Measurements from ENCODE around the gene DGKI.

The DGKI gene

GRCh38 chr7:137408126-137408525, 438.6 kb downstream of the DGKI start:
- no peaks in the 10 kb centered on the region for H3K36me3 ChIP-seq (ENCODE audit: insufficient read depth, low read length)
- no peak overlapping the region for H3K4me3 ChIP-seq (ENCODE audit: low read depth in 1 of 2, low read length in 2 of 2)
- no peak overlapping the region for H3K27ac ChIP-seq (ENCODE audit: low read depth, low read length)
- no peaks in the 10 kb centered on the region for H3K27me3 ChIP-seq (ENCODE audit: control insufficient read depth in 1 of 2, insufficient read depth in 2 of 2, low read length in 2 of 2)
- H3K9me3 ChIP-seq (ENCODE audit: low read length) = no peaks in the 10 kb centered on the region
- H3K9ac ChIP-seq (ENCODE audit: low read length) = no peak overlapping the region
- no peaks in the 10 kb centered on the region for H3K4me1 ChIP-seq (ENCODE audit: insufficient read depth, low read length)

DNA sequence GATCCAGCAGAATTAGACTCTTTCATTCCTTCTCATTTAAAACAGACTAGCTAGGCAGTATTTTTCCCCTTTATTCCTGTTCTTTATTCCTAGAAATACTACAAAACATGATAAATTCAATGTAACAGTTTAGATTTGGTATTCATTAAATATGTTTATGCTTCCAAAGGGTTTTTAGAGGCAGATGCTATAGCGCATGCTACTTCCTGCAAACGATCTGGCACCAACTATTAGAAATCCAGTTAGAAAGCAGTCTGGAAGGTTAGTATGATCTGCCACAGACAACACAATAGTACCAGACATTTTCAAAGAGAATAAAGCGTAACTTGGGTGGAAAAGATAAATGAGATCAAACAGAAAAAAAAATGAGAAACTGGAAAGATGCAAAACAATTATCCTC, 439.7 kb downstream of the DGKI start:
- no peaks in the 10 kb centered on the region for H3K9me3 ChIP-seq (ENCODE audit: low read length)
- no peaks in the 10 kb centered on the region for H3K27me3 ChIP-seq (ENCODE audit: control insufficient read depth in 1 of 2, insufficient read depth in 2 of 2, low read length in 2 of 2)
- H3K27ac ChIP-seq (ENCODE audit: low read depth, low read length) = no peak overlapping the region
- H3K4me3 ChIP-seq (ENCODE audit: low read depth in 1 of 2, low read length in 2 of 2) = no peak overlapping the region
- no peak overlapping the region for H3K9ac ChIP-seq (ENCODE audit: low read length)
- H3K36me3 ChIP-seq (ENCODE audit: insufficient read depth, low read length) = no peaks in the 10 kb centered on the region
- H3K4me1 ChIP-seq (ENCODE audit: insufficient read depth, low read length) = no peaks in the 10 kb centered on the region

GRCh38 chr7:137404660-137405317, 442.0 kb downstream of the DGKI start:
- Histone ChIP-seq H3K27ac (ENCODE audit: low read depth, low read length) (no peak overlapping the region), H3K9ac (ENCODE audit: low read length) (no peak overlapping the region), H3K27me3 (ENCODE audit: control insufficient read depth in 1 of 2, insufficient read depth in 2 of 2, low read length in 2 of 2) (no peaks in the 10 kb centered on the region), H3K36me3 (ENCODE audit: insufficient read depth, low read length) (no peaks in the 10 kb centered on the region), H3K4me1 (ENCODE audit: insufficient read depth, low read length) (no peaks in the 10 kb centered on the region), H3K9me3 (ENCODE audit: low read length) (no peaks in the 10 kb centered on the region), H3K4me3 (ENCODE audit: low read depth in 1 of 2, low read length in 2 of 2) (no peak overlapping the region)

- no peak overlapping the region for H3K27ac ChIP-seq (ENCODE audit: low read depth, low read length)
- H3K36me3 ChIP-seq (ENCODE audit: insufficient read depth, low read length) = no peaks in the 10 kb centered on the region
- no peak overlapping the region for H3K4me3 ChIP-seq (ENCODE audit: low read depth in 1 of 2, low read length in 2 of 2)
- H3K27me3 ChIP-seq (ENCODE audit: control insufficient read depth in 1 of 2, insufficient read depth in 2 of 2, low read length in 2 of 2) = no peaks in the 10 kb centered on the region
- no peaks in the 10 kb centered on the region for H3K9me3 ChIP-seq (ENCODE audit: low read length)
- no peaks in the 10 kb centered on the region for H3K4me1 ChIP-seq (ENCODE audit: insufficient read depth, low read length)
- H3K9ac ChIP-seq (ENCODE audit: low read length) = no peak overlapping the region
These were observed 443.4 kb downstream of the DGKI start for GRCh38 chr7:137403353-137403695.

DNA sequence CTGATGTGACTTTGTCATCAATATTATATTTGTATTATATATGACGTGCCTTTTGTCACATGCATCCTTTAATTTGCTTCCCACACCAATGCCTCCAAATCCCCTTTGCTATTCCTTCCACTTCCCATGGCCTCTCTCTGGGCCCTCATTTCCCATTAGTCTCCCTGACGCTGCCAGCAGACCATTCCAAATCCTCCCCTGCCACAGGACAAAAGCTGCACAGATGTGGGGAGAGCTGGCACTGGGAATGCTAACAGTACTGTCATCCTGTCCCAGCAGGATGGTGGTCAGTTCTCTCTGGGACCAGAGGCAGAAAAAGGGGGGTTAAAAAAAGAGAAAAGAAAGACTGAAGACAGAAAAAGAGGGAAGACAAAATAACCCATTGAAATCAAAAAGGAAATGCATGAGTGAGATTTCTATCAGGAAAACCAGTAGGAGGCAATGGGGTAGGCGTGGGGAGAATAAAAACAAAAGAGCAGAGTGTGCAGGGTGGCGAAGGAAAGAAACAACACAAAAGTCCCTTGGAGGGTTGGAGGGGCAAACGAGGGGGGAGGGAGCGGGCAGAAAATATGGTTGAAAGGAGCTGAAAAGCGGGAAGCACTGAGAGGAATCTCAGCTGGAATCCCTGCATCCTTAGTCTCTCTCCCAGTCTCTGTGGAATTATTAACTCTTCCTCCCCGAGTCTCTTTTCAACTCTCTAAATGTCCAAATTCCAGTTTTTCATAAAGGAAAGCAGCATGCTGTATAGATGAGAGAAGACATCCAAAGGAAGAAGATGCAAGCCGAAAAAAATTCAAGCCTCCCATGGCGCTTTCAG, 444.0 kb downstream of the DGKI start:
- no peaks in the 10 kb centered on the region for H3K27me3 ChIP-seq (ENCODE audit: control insufficient read depth in 1 of 2, insufficient read depth in 2 of 2, low read length in 2 of 2)
- no peaks in the 10 kb centered on the region for H3K9me3 ChIP-seq (ENCODE audit: low read length)
- no peak overlapping the region for H3K4me3 ChIP-seq (ENCODE audit: low read depth in 1 of 2, low read length in 2 of 2)
- H3K9ac ChIP-seq (ENCODE audit: low read length) = no peak overlapping the region
- H3K36me3 ChIP-seq (ENCODE audit: insufficient read depth, low read length) = no peaks in the 10 kb centered on the region
- no peak overlapping the region for H3K27ac ChIP-seq (ENCODE audit: low read depth, low read length)
- H3K4me1 ChIP-seq (ENCODE audit: insufficient read depth, low read length) = no peaks in the 10 kb centered on the region

DNA sequence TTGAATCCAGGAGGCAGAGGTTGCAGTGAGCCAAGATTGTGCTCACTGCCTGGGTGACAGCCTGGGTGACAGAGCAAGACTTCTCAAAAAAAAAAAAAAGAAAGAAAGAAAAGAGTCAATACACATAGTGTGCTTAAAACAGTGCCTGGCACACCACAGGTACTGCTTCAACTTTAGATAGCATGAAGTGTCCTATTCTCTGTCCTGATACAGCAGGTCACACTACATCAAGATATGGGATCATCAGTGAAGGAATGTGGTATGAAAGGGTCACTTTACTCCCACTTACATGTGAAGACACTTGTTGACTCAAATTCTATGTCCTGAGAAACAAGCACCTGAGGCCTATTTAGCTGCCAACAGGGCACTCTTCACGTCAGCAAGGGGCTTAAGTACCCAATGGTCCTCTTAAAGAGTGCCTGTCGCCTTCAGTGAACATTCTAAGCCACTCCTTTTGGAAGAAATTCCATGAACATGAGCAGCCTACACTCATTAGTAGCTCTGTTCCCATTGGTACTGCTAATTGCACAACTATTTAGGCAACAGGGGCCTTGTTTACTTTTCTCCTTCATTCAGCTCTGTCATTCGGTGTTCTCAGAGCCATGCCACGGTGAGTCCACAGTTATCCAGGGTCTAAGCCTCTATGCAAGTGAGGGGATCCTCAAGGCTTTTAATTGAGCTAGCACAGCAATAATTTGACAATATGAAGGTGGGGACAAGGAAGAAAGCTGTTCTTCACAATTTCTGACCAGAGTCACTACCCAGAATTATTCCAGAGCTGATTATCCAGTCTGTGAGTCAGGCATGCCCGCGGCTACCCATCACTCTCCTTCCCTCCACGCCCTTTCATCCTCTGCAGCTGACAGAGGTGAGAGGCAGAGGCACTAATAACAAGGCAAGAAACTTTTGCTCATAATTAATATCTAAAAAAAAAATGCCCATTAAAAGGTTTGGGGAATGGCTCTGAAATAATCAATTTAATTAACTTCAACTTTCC, 446.6 kb downstream of the DGKI start:
- Histone ChIP-seq H3K27ac (ENCODE audit: low read depth, low read length) (no peak overlapping the region), H3K27me3 (ENCODE audit: control insufficient read depth in 1 of 2, insufficient read depth in 2 of 2, low read length in 2 of 2) (no peaks in the 10 kb centered on the region), H3K36me3 (ENCODE audit: insufficient read depth, low read length) (no peaks in the 10 kb centered on the region), H3K4me1 (ENCODE audit: insufficient read depth, low read length) (no peaks in the 10 kb centered on the region), H3K9me3 (ENCODE audit: low read length) (no peaks in the 10 kb centered on the region), H3K4me3 (ENCODE audit: low read depth in 1 of 2, low read length in 2 of 2) (no peak overlapping the region), H3K9ac (ENCODE audit: low read length) (no peak overlapping the region)

DNA sequence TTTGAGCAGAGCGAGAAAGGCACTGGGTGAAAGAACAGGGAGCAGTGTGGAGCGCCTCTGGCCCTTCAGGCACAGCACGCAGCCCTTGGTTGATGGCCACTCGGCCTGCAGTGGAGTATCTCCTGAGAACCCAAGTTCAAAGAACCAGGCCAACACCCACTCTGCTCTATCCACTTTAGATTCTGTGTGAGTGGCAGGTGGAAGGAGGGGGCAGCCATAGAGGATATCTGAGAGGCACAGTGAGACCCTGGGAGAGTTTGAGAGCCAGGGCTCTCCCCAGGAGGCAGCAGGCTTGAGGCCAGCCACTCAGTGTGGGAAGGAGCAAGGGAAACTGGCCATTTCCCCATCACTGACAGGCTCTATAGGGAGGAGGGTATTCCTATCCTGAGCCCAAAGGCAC, 450.7 kb downstream of the DGKI start:
- Histone ChIP-seq H3K36me3 (ENCODE audit: insufficient read depth, low read length) (no peaks in the 10 kb centered on the region), H3K9ac (ENCODE audit: low read length) (no peak overlapping the region)

GRCh38 chr7:137395420-137395819, 451.4 kb downstream of the DGKI start:
- no peaks in the 10 kb centered on the region for H3K27me3 ChIP-seq (ENCODE audit: control insufficient read depth in 1 of 2, insufficient read depth in 2 of 2, low read length in 2 of 2)
- H3K27ac ChIP-seq (ENCODE audit: low read depth, low read length) = no peak overlapping the region
- no peak overlapping the region for H3K9ac ChIP-seq (ENCODE audit: low read length)
- H3K4me3 ChIP-seq (ENCODE audit: low read depth in 1 of 2, low read length in 2 of 2) = no peak overlapping the region
- H3K4me1 ChIP-seq (ENCODE audit: insufficient read depth, low read length) = no peaks in the 10 kb centered on the region
- no peaks in the 10 kb centered on the region for H3K9me3 ChIP-seq (ENCODE audit: low read length)
- H3K36me3 ChIP-seq (ENCODE audit: insufficient read depth, low read length) = no peaks in the 10 kb centered on the region

More for the DNA sequence above, 450.7 kb downstream of the DGKI start:
- H3K4me1 ChIP-seq (ENCODE audit: insufficient read depth, low read length) = no peaks in the 10 kb centered on the region
- no peak overlapping the region for H3K4me3 ChIP-seq (ENCODE audit: low read depth in 1 of 2, low read length in 2 of 2)
- H3K9me3 ChIP-seq (ENCODE audit: low read length) = no peaks in the 10 kb centered on the region
- no peaks in the 10 kb centered on the region for H3K27me3 ChIP-seq (ENCODE audit: control insufficient read depth in 1 of 2, insufficient read depth in 2 of 2, low read length in 2 of 2)
- no peak overlapping the region for H3K27ac ChIP-seq (ENCODE audit: low read depth, low read length)

DNA sequence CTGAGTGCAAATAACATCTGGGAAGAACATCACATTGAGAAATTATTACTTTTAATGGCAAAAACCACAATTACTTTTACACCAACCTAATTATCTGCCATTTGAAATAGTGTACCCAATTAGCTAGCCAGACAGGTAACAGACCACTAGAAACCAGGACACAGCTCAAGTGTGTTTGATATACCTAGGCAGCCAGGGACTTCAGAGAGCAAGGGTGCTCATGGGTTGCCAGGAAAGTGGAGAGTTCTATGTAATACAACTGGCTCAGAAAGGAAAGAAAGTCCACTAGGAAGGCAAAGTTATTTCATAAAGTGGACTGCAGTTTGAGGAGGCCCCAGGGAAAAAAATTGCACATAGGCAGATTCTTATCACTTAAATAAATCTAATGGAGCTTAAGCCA, 453.2 kb downstream of the DGKI start:
- Histone ChIP-seq H3K4me1 (ENCODE audit: insufficient read depth, low read length) (no peaks in the 10 kb centered on the region), H3K4me3 (ENCODE audit: low read depth in 1 of 2, low read length in 2 of 2) (no peak overlapping the region), H3K9ac (ENCODE audit: low read length) (no peak overlapping the region), H3K9me3 (ENCODE audit: low read length) (no peaks in the 10 kb centered on the region), H3K27me3 (ENCODE audit: control insufficient read depth in 1 of 2, insufficient read depth in 2 of 2, low read length in 2 of 2) (no peaks in the 10 kb centered on the region), H3K36me3 (ENCODE audit: insufficient read depth, low read length) (no peaks in the 10 kb centered on the region), H3K27ac (ENCODE audit: low read depth, low read length) (no peak overlapping the region)

DNA sequence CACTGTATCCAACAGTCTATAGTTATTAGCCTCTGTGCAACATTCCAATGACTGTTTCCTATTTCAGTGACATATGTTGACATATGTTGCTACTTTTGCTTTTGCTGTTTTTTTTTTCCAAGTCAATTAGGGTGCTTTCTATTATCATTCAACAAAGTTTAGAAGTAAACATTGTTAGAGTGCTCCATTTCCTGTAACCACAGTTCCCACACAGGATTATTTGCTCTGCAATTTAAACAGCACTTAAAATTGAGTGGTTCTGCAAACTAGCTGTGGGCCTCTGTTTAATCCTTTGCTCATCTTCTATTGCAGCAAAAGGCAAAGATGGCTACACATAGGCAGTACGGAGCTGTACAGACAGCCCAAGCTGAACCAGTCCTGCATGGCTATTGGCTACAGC, 456.7 kb downstream of the DGKI start:
- Histone ChIP-seq H3K4me1 (ENCODE audit: insufficient read depth, low read length) (no peaks in the 10 kb centered on the region), H3K36me3 (ENCODE audit: insufficient read depth, low read length) (no peaks in the 10 kb centered on the region), H3K27ac (ENCODE audit: low read depth, low read length) (no peak overlapping the region), H3K27me3 (ENCODE audit: control insufficient read depth in 1 of 2, insufficient read depth in 2 of 2, low read length in 2 of 2) (no peaks in the 10 kb centered on the region), H3K4me3 (ENCODE audit: low read depth in 1 of 2, low read length in 2 of 2) (no peak overlapping the region), H3K9me3 (ENCODE audit: low read length) (no peaks in the 10 kb centered on the region), H3K9ac (ENCODE audit: low read length) (no peak overlapping the region)

GRCh38 chr7:137388916-137389315, 457.9 kb downstream of the DGKI start:
- Histone ChIP-seq H3K9me3 (ENCODE audit: low read length) (no peaks in the 10 kb centered on the region), H3K9ac (ENCODE audit: low read length) (no peak overlapping the region), H3K27me3 (ENCODE audit: control insufficient read depth in 1 of 2, insufficient read depth in 2 of 2, low read length in 2 of 2) (no peaks in the 10 kb centered on the region), H3K4me3 (ENCODE audit: low read depth in 1 of 2, low read length in 2 of 2) (no peak overlapping the region), H3K4me1 (ENCODE audit: insufficient read depth, low read length) (no peaks in the 10 kb centered on the region), H3K36me3 (ENCODE audit: insufficient read depth, low read length) (no peaks in the 10 kb centered on the region), H3K27ac (ENCODE audit: low read depth, low read length) (no peak overlapping the region)
